Nephron (organoid): ENCODE measurements around the gene FSTL1.

Experiments used
- H3K27ac Mint-ChIP-seq, 3 experiments: 2 replicates each; pipeline ENCODE4 v1.8.0; 2020; ENCODE audit warnings: mixed read lengths in 3 of 3, mild to moderate bottlenecking in 2 of 3, moderate library complexity in 1 of 3
- H3K27me3 Mint-ChIP-seq: 2 replicates; pipeline ENCODE4 v1.8.0; 2021; ENCODE audit warnings: low read depth, mild to moderate bottlenecking, moderate library complexity, mixed read lengths
- H3K36me3 Mint-ChIP-seq: 2 replicates; pipeline ENCODE4 v1.8.0; 2020; ENCODE audit warnings: low read depth, mixed read lengths
- H3K4me1 Mint-ChIP-seq: 2 replicates; pipeline ENCODE4 v1.8.0; 2020; ENCODE audit warnings: mixed read lengths
- H3K4me3 Mint-ChIP-seq, 3 experiments: 2 replicates each; pipeline ENCODE4 v1.8.0; 2020; ENCODE audit warnings: mild to moderate bottlenecking in 3 of 3, mixed read lengths in 3 of 3, moderate library complexity in 2 of 3
- H3K9me3 Mint-ChIP-seq: 2 replicates; pipeline ENCODE4 v1.8.0; 2020; ENCODE audit warnings: mixed read lengths
- TF ChIP-seq, protein P1 (sequence below), 3 experiments: fragments of 200-600 bp; sonication (generic); IDR thresholded peaks; one replicate each; pipeline ENCODE4 v1.5.0; 2021; ENCODE audit warnings: antibody characterized with exemption in 3 of 3; ENCODE audit not compliant: unreplicated experiment in 3 of 3

Gene FSTL1

DNA sequence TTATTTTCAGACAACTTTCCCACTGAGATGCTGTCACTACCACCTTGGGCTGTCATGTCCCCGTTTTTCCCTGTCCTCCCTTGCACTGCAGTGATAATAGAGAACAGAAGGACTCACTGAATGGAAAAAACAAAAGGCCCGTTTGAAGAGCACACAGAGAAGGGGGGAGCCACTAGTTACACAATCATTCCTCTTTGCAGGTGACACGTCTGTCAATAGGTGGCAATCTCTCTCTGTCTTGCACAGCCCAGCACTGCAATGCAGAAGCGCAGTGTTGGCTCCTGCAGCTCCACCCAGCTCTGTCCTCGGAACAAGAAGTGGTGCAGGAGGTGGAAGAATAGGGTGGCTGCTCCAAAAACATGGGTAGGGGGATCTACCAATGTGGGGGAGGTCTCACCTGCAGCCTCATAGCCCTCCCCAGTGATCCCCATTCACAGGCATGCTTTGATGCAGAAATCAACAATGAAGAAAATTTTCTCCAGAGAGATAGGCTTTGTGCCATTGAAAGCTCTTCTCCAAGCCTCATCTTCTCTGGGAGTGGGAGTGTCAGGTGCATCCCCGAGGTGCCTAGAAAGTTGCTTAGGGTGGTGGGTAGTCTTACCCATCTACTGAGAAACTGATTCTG is 31.8 kb downstream of the FSTL1 start:
- TF ChIP-seq, protein P1, sequence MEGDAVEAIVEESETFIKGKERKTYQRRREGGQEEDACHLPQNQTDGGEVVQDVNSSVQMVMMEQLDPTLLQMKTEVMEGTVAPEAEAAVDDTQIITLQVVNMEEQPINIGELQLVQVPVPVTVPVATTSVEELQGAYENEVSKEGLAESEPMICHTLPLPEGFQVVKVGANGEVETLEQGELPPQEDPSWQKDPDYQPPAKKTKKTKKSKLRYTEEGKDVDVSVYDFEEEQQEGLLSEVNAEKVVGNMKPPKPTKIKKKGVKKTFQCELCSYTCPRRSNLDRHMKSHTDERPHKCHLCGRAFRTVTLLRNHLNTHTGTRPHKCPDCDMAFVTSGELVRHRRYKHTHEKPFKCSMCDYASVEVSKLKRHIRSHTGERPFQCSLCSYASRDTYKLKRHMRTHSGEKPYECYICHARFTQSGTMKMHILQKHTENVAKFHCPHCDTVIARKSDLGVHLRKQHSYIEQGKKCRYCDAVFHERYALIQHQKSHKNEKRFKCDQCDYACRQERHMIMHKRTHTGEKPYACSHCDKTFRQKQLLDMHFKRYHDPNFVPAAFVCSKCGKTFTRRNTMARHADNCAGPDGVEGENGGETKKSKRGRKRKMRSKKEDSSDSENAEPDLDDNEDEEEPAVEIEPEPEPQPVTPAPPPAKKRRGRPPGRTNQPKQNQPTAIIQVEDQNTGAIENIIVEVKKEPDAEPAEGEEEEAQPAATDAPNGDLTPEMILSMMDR (IDR thresholded peaks at IDR 0.05; ENCODE audit: unreplicated experiment in 3 of 3), result peak; percentile 42 to 57 (median 54)
- Mint-ChIP-seq H3K36me3 (peaks cover 13% of the 10 kb centered on the region), H3K27ac (peak overlapping the region; percentile 96 to 99 (median 98)), H3K27me3 (no peaks in the 10 kb centered on the region), H3K9me3 (no peaks in the 10 kb centered on the region), H3K4me1 (peaks cover 76% of the 10 kb centered on the region), H3K4me3 (peak overlapping the region in 2 of 3 experiments; percentile 23 to 51)

DNA sequence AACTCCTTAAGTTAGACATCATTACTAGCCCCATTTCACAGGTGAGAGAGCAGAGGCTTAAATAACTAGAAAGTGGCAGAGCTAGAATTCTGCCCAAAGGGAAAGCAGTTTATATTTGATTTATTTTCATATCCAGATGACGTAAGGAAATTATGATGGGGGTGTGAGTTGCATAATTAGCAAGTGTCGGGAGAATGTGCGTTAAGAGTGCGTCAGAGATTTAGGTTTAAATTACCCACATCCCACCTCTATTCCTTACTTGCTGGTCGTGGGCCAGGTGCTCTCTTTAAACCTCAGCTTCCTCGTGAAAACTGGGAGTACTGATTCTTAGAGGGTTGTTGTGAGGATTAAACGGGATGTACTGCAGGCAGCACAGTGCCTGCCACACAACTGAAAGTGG is 32.3 kb downstream of the FSTL1 start:
- TF ChIP-seq, protein P1 (IDR thresholded peaks at IDR 0.05; ENCODE audit: unreplicated experiment in 3 of 3), result no peak
- Mint-ChIP-seq H3K4me3 (peak overlapping the region in 1 of 3 experiments; percentile 40), H3K27ac (peak overlapping the region; percentile 96 to 99 (median 98)), H3K4me1 (peaks cover 72% of the 10 kb centered on the region), H3K9me3 (no peaks in the 10 kb centered on the region), H3K27me3 (no peaks in the 10 kb centered on the region), H3K36me3 (peaks cover 13% of the 10 kb centered on the region)

DNA sequence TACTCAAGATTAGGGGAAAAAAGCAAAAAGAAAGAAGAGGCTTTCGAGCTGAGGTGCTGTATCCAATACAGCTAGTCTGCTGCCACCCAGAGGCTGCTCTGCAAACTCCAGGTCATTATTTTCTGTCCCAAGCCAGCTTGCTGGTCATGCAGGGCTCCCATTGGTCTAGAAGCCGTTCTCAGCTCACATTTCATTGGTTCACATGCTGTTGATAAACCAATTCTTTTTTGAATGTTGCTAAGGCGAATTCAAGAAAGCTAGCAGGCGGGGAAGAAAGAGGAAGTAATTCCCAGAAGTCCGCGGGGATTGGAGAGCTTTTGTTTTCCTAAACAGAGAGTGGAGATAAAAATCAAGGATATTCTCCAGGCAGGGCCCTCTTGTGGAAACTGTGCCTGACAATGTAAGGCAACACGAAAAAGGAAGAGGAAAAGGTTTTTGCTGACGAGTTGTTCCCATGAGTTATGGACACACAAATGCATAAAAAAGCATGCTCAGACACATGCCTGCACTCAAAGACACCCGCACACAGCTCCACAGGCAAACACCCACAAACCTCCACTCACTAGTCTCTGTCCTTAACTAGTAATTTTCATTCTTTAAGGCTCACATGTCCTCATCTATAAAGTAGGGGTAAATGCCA is 33.4 kb downstream of the FSTL1 start:
- TF ChIP-seq, protein P1 (IDR thresholded peaks at IDR 0.05; ENCODE audit: unreplicated experiment in 3 of 3), result peak; percentile 83 to 89 (median 87)
- Mint-ChIP-seq H3K4me1 (peaks cover 64% of the 10 kb centered on the region), H3K36me3 (peaks cover 24% of the 10 kb centered on the region), H3K4me3 (peak overlapping the region; percentile 60 to 68 (median 61)), H3K9me3 (no peaks in the 10 kb centered on the region), H3K27me3 (no peaks in the 10 kb centered on the region), H3K27ac (peak overlapping the region; percentile 95 to 98 (median 96))

DNA sequence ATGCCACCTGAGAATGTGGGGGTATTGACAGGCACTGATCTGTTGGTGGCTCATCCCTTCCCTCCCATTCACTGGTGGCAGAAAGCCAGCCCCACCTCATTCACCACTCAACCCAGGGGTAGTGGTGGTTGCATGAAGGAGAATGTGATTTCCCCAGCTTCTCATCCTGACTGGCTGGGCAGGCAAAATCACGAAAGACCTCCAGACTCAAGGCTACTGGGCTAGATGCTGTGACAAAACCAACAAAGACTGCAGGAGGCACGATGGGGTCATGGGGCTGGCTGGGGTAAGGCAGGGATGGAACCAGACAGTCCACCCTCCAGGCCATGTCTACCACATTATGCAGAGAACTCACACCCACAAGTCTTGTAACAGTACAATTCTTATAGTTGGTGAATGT is 33.9 kb downstream of the FSTL1 start:
- Mint-ChIP-seq H3K4me3 (peak overlapping the region in 1 of 3 experiments; percentile 68), H3K4me1 (peaks cover 60% of the 10 kb centered on the region), H3K36me3 (peaks cover 29% of the 10 kb centered on the region), H3K27ac (peak overlapping the region; percentile 95 to 98 (median 96)), H3K9me3 (no peaks in the 10 kb centered on the region), H3K27me3 (no peaks in the 10 kb centered on the region)
- TF ChIP-seq, protein P1 (IDR thresholded peaks at IDR 0.05; ENCODE audit: unreplicated experiment in 3 of 3), result no peak

DNA sequence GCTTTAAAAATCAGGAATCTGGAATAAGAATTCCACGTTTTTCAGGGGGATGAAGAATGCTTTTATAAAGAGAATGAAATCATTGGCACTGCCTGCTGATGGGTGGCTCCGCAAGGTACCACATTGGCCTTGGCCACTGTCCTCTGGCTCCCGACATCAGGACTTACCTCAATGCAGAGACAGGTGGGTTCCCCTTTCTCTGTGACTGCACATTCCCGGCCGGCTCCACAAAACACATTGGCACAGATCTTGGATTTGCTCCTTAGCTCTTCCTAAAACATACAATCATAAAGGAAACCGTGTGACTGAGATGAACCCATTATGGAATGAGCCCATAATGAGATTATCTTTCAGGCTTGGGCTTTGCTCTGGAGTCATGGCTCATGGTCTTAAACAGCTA is 35.0 kb downstream of the FSTL1 start:
- TF ChIP-seq, protein P1 (IDR thresholded peaks at IDR 0.05; ENCODE audit: unreplicated experiment in 3 of 3), result no peak
- H3K27me3 Mint-ChIP-seq, result no peaks in the 10 kb centered on the region
- H3K9me3 Mint-ChIP-seq, result no peaks in the 10 kb centered on the region
- peak overlapping the region in 1 of 3 experiments; percentile 98 for H3K27ac Mint-ChIP-seq
- H3K4me1 Mint-ChIP-seq, result peaks cover 56% of the 10 kb centered on the region
- peaks cover 38% of the 10 kb centered on the region for H3K36me3 Mint-ChIP-seq
- no peak overlapping the region for H3K4me3 Mint-ChIP-seq
